GM12872 (cell line): ENCODE measurements around the gene NIPBL.

Source experiments
- CTCF ChIP-seq: IDR thresholded peaks from 3 replicates; pipeline ENCODE4 v1.5.1; 2011; ENCODE audit warnings: low read depth, mild to moderate bottlenecking, low read length, moderate library complexity; ENCODE audit not compliant: insufficient read depth

Gene NIPBL

GRCh38 chr5:36876299-36876964, at the start of gene NIPBL:
NIPBL (plus strand) TSS chr5:36876769; CDS start chr5:36953697, 76,928 bp downstream.
- no peak for TF ChIP-seq CTCF

GRCh38 chr5:36832274-36832673, 44.3 kb upstream of the NIPBL start:
- TF ChIP-seq CTCF, result no peak

GRCh38 chr5:36836831-36837230, 39.7 kb upstream of the NIPBL start:
- TF ChIP-seq CTCF, result no peak

- no peak for TF ChIP-seq CTCF
Measured at GRCh38 chr5:36839489-36840476, 36.8 kb upstream of the NIPBL start.

- TF ChIP-seq CTCF, result no peak
Measured at GRCh38 chr5:36841677-36842076, 34.9 kb upstream of the NIPBL start.

GRCh38 chr5:36842087-36842486, 34.5 kb upstream of the NIPBL start:
- TF ChIP-seq CTCF, result no peak

GRCh38 chr5:36844305-36844704, 32.3 kb upstream of the NIPBL start:
- TF ChIP-seq CTCF, result no peak
